Testis (tissue), 2 donors: ENCODE measurements around the gene SQSTM1.

Source experiments
- CTCF ChIP-seq, 3 experiments: fragments of 450-650 bp in 2 of 3; fragments of 200-600 bp in 1 of 3; sonication (generic) in 1 of 3; IDR thresholded peaks; one replicate each; pipeline ENCODE4 v1.5.1; 2016 to 2019; ENCODE audit warnings: antibody characterized with exemption in 3 of 3, mild to moderate bottlenecking in 2 of 3, moderate library complexity in 1 of 3
- POLR2A ChIP-seq: fragments of 450-650 bp; IDR thresholded peaks from one replicate; pipeline ENCODE4 v1.6.1; 2017; ENCODE audit warnings: antibody characterized with exemption, mild to moderate bottlenecking, moderate library complexity

- TF ChIP-seq CTCF (IDR thresholded peaks at IDR 0.05) (no peak), POLR2A (peak; percentile 10)
Measured at GRCh38 chr5:179858586-179859427, 38.1 kb downstream of the SQSTM1 start, which contains the start of gene MRNIP.
